Liver (tissue), 3 donors: Measurements from ENCODE around the gene MNS1.

ENCODE experiments used
- ATF3 ChIP-seq: IDR thresholded peaks from 2 replicates; pipeline ENCODE4 v1.6.1; 2016; ENCODE audit warnings: antibody characterized with exemption
- FOXA1 ChIP-seq: IDR thresholded peaks from 2 replicates; pipeline ENCODE4 v1.6.1; 2016; ENCODE audit warnings: antibody characterized with exemption
- GABPA ChIP-seq, 2 donors: IDR thresholded peaks in 1 of 2; conservative IDR thresholded peaks in 1 of 2; 2 replicates each; pipeline ENCODE4 v1.6.1; 2016; ENCODE audit warnings: antibody characterized with exemption in 2 of 2, mild to moderate bottlenecking in 1 of 2, moderate library complexity in 1 of 2
- JUND ChIP-seq, 2 donors: IDR thresholded peaks; 2 replicates each; pipeline ENCODE4 v1.6.1; 2016; ENCODE audit warnings: antibody characterized with exemption in 2 of 2
- MAX ChIP-seq: IDR thresholded peaks from 2 replicates; pipeline ENCODE4 v1.6.1; 2016; ENCODE audit warnings: antibody characterized with exemption
- NR2F2 ChIP-seq: IDR thresholded peaks from 2 replicates; pipeline ENCODE4 v1.6.1; 2016; ENCODE audit warnings: antibody characterized with exemption
- RAD21 ChIP-seq, 2 donors: IDR thresholded peaks; 2 replicates each; pipeline ENCODE4 v1.6.1; 2016; ENCODE audit warnings: antibody characterized with exemption in 2 of 2, mild to moderate bottlenecking in 2 of 2
- REST ChIP-seq: IDR thresholded peaks from 2 replicates; pipeline ENCODE4 v1.6.1; 2016; ENCODE audit warnings: antibody characterized with exemption, mild to moderate bottlenecking
- RXRA ChIP-seq, 2 donors: IDR thresholded peaks; 2 replicates each; pipeline ENCODE4 v1.6.1; 2017 to 2018; ENCODE audit warnings: antibody characterized with exemption in 2 of 2, mild to moderate bottlenecking in 1 of 2
- YY1 ChIP-seq: IDR thresholded peaks from 2 replicates; pipeline ENCODE4 v1.6.1; 2016; ENCODE audit warnings: antibody characterized with exemption, mild to moderate bottlenecking
- TF ChIP-seq, protein P1 (sequence below): fragments of 150-350 bp; IDR thresholded peaks from 2 replicates; pipeline ENCODE4 v1.5.1; 2017; ENCODE audit warnings: improper control_type of control experiment, low read depth, low read length; ENCODE audit not compliant: missing input control
- donor health status: healthy.
- donor health status: healthy.

GRCh38 chr15:56456229-56456628 lies 8.7 kb downstream of the MNS1 start:
- TF ChIP-seq, protein P1, sequence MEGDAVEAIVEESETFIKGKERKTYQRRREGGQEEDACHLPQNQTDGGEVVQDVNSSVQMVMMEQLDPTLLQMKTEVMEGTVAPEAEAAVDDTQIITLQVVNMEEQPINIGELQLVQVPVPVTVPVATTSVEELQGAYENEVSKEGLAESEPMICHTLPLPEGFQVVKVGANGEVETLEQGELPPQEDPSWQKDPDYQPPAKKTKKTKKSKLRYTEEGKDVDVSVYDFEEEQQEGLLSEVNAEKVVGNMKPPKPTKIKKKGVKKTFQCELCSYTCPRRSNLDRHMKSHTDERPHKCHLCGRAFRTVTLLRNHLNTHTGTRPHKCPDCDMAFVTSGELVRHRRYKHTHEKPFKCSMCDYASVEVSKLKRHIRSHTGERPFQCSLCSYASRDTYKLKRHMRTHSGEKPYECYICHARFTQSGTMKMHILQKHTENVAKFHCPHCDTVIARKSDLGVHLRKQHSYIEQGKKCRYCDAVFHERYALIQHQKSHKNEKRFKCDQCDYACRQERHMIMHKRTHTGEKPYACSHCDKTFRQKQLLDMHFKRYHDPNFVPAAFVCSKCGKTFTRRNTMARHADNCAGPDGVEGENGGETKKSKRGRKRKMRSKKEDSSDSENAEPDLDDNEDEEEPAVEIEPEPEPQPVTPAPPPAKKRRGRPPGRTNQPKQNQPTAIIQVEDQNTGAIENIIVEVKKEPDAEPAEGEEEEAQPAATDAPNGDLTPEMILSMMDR: no peak
- TF ChIP-seq MAX (no peak), YY1 (no peak), JUND (IDR thresholded peaks at IDR 0.05) (peak in 1 of 2 donors; percentile 32), REST (no peak), NR2F2 (no peak), ATF3 (peak; percentile 19), FOXA1 (no peak), RAD21 (IDR thresholded peaks at IDR 0.05) (no peak), RXRA (IDR thresholded peaks at IDR 0.05) (peak in 1 of 2 donors; percentile 10), GABPA (IDR thresholded peaks at IDR 0.05 in 1 of 2, conservative IDR thresholded peaks at IDR 0.05 in 1 of 2) (no peak)
